Ovary (tissue), 9 donors: ENCODE results near the gene WSB1. TPM values are rescaled to one million over a fixed set of nuclear protein-coding genes. Genes with fewer than 3 reads are reported as not detected.

Source experiments
- DNase-seq, 5 donors: peaks; one replicate each; pipeline ENCODE4 v3.0.0-alpha.2; 2019 to 2020
- H3K27ac ChIP-seq, 2 donors: fragments of 200-600 bp; one replicate each; pipeline versions ENCODE4 v1.5.1 to v1.8.0; 2019 to 2022
- H3K27me3 ChIP-seq: fragments of 200-600 bp; one replicate; pipeline ENCODE4 v1.8.0; 2022
- H3K36me3 ChIP-seq: fragments of 200-600 bp; sonication (generic); one replicate; pipeline ENCODE4 v1.5.1; 2019
- H3K4me1 ChIP-seq: one replicate; pipeline ENCODE4 v1.8.1; 2013; ENCODE audit warnings: mild to moderate bottlenecking, moderate library complexity; ENCODE audit not compliant: insufficient read depth
- H3K4me3 ChIP-seq: fragments of 200-600 bp; sonication (generic); one replicate; pipeline ENCODE4 v1.5.1; 2017
- H3K9me3 ChIP-seq, 2 donors: fragments of 200-600 bp in 1 of 2; sonication (generic) in 1 of 2; one replicate each; pipeline versions ENCODE4 v1.5.1 to v1.8.1; 2013 to 2019; ENCODE audit warnings: mild to moderate bottlenecking in 1 of 2, moderate library complexity in 1 of 2
- CTCF ChIP-seq, 3 donors: fragments of 450-650 bp in 2 of 3; fragments of 200-600 bp in 1 of 3; IDR thresholded peaks; one replicate each; pipeline versions ENCODE4 v1.5.1 to v1.8.0; 2016 to 2022; ENCODE audit warnings: antibody characterized with exemption in 3 of 3, mild to moderate bottlenecking in 1 of 3
- EP300 ChIP-seq: sonication (generic); formaldehyde crosslinking; IDR thresholded peaks from one replicate; pipeline ENCODE4 v1.6.1; 2017; ENCODE audit warnings: antibody characterized with exemption
- POLR2A ChIP-seq: fragments of 450-650 bp; IDR thresholded peaks from one replicate; pipeline ENCODE4 v1.6.1; 2017; ENCODE audit warnings: antibody characterized with exemption, mild to moderate bottlenecking, moderate library complexity
- WGBS, 3 donors: extraction: QIAGEN DNeasy Blood & Tissue Kit in 1 of 3; methylation state at CpG; one replicate each; pipeline versions ENCODE4 v1.1.5 to v1.1.7; 2013 to 2017; 5-methylcytosine and 5-hydroxymethylcytosine counted together
- intact Hi-C, 4 donors: fragments of 100-400 bp; cut with DNase I; formaldehyde crosslinking; loops; one replicate each; pipeline versions ENCODE4 v1.11.0 to v1.15.1; 2022 to 2023
- polyA plus RNA-seq, 2 donors: library from polyadenylated mRNA; stranded (reverse); fragments of 200-250 nt in 1 of 2; fragments of 350-450 nt in 1 of 2; fragmentation: Illumina TruSeq in 1 of 2; extraction: RNeasy Lipid Tissue Mini Kit (QIAGEN cat#74804) in 1 of 2; gene quantifications; one replicate each; pipeline ENCODE4 v1.2.3, GENCODE V29; 2013 to 2014
- total RNA-seq, 7 donors: library from RNA; depleted of rRNA in 2 of 7; stranded (reverse); fragments of >200 nt in 2 of 7; fragmentation: NEBNext Ultra II Directional in 3 of 7; extraction: Animal tissue kit (Norgen Biotek cat#: 25700) in 3 of 7; gene quantifications; one replicate each; pipeline versions ENCODE4 v1.1.0 to v1.2.4, GENCODE V29; 2016 to 2023
- donor health status: DM: no; HTN: no; CAD: no; lungs with moderate emphysema.
- donor health status: DM: no; HTN: no; CAD: no.
- donor health status: Bipolar disorder and iron deficiency.
- donor health status: DM: yes; HTN: yes; CAD: no.
- donor health status: DM: no; HTN: no; CAD: no.
- donor health status: DM: yes; HTN: yes; CAD: no.

The WSB1 gene
- total and polyA plus RNA-seq, 9 donors, result 88.9 to 214 (median 168) TPM

GRCh38 chr17:27319541-27320221 lies 25.8 kb downstream of the WSB1 start:
- peaks cover 11% of the 10 kb centered on the region for H3K4me1 ChIP-seq
- 8 to 22% (median 16%) methylated on average over 4 of the region's 4 CpGs for WGBS, 3 donors
- no peak overlapping the region for H3K27ac ChIP-seq
- no peaks in the 10 kb centered on the region for H3K27me3 ChIP-seq
- H3K36me3 ChIP-seq, result no peaks in the 10 kb centered on the region
- TF ChIP-seq EP300 (no peak), CTCF (IDR thresholded peaks at IDR 0.05) (no peak), POLR2A (no peak)
- no peak overlapping the region for H3K4me3 ChIP-seq
- peak; percentile 55 to 75 (median 73) for DNase-seq
- intact Hi-C loops, result no loop called here
- H3K9me3 ChIP-seq, result no peaks in the 10 kb centered on the region

- H3K9me3 ChIP-seq, result no peaks in the 10 kb centered on the region
- 59 to 63% (median 63%) methylated on average over 4 of the region's 4 CpGs for WGBS, 3 donors
- intact Hi-C loops, result no loop called here
- DNase-seq, result no peak
- H3K27me3 ChIP-seq, result no peaks in the 10 kb centered on the region
- no peak overlapping the region for H3K27ac ChIP-seq
- H3K36me3 ChIP-seq, result no peaks in the 10 kb centered on the region
- H3K4me1 ChIP-seq, result peaks cover 11% of the 10 kb centered on the region
- H3K4me3 ChIP-seq, result no peak overlapping the region
- no peak for TF ChIP-seq POLR2A
- TF ChIP-seq EP300, result no peak
- TF ChIP-seq CTCF (IDR thresholded peaks at IDR 0.05), result no peak
These were observed 26.3 kb downstream of the WSB1 start for GRCh38 chr17:27320222-27320560.

GRCh38 chr17:27321372-27321771 lies 27.5 kb downstream of the WSB1 start:
- no peak for DNase-seq
- intact Hi-C loops, result no loop called here
- H3K27ac ChIP-seq, result no peak overlapping the region
- no peaks in the 10 kb centered on the region for H3K36me3 ChIP-seq
- TF ChIP-seq POLR2A, result no peak
- WGBS, 3 donors, result 66 to 76% (median 69%) methylated on average over 2 of the region's 2 CpGs
- H3K4me1 ChIP-seq, result peaks cover 11% of the 10 kb centered on the region
- no peak overlapping the region for H3K4me3 ChIP-seq
- no peaks in the 10 kb centered on the region for H3K9me3 ChIP-seq
- no peaks in the 10 kb centered on the region for H3K27me3 ChIP-seq

GRCh38 chr17:27322026-27322425 lies 28.1 kb downstream of the WSB1 start:
- DNase-seq, result no peak
- H3K27ac ChIP-seq, result no peak overlapping the region
- H3K4me1 ChIP-seq, result peaks cover 11% of the 10 kb centered on the region
- H3K4me3 ChIP-seq, result no peak overlapping the region
- WGBS, 3 donors, result 65 to 73% (median 67%) methylated on average over 1 of the region's 1 CpG
- H3K27me3 ChIP-seq, result no peaks in the 10 kb centered on the region
- TF ChIP-seq EP300, result no peak
- TF ChIP-seq CTCF (IDR thresholded peaks at IDR 0.05), result no peak
- TF ChIP-seq POLR2A, result no peak
- no peaks in the 10 kb centered on the region for H3K9me3 ChIP-seq
- intact Hi-C loops, result no loop called here
- no peaks in the 10 kb centered on the region for H3K36me3 ChIP-seq

GRCh38 chr17:27322690-27323508 lies 29.0 kb downstream of the WSB1 start:
- WGBS, 3 donors, result 50 to 55% (median 54%) methylated on average over 4 of the region's 4 CpGs
- H3K36me3 ChIP-seq, result no peaks in the 10 kb centered on the region
- H3K27ac ChIP-seq, result no peak overlapping the region
- H3K27me3 ChIP-seq, result no peaks in the 10 kb centered on the region
- no peak for DNase-seq
- no peaks in the 10 kb centered on the region for H3K9me3 ChIP-seq
- intact Hi-C loops, result no loop called here
- peaks cover 11% of the 10 kb centered on the region for H3K4me1 ChIP-seq
- no peak overlapping the region for H3K4me3 ChIP-seq
- TF ChIP-seq POLR2A (no peak), EP300 (no peak), CTCF (IDR thresholded peaks at IDR 0.05) (no peak)
